HFF-Myc (cell line): ENCODE measurements around the gene PLPPR5.

Experiments used
- DNase-seq: peaks from one replicate; pipeline ENCODE4 v3.0.0-alpha.2; 2011; ENCODE audit warnings: low read depth; ENCODE audit errors: extremely low read depth
- H3K4me3 ChIP-seq: replicated peaks from 2 replicates; pipeline ENCODE4 v1.5.1; 2011; ENCODE audit warnings: low read depth, mild to moderate bottlenecking, control low read depth, low read length
- CTCF ChIP-seq: IDR thresholded peaks from 2 replicates; pipeline ENCODE4 v1.5.1; 2012; ENCODE audit warnings: mild to moderate bottlenecking, low read depth, low read length, control low read depth; ENCODE audit errors: missing control alignments

The PLPPR5 gene

DNA sequence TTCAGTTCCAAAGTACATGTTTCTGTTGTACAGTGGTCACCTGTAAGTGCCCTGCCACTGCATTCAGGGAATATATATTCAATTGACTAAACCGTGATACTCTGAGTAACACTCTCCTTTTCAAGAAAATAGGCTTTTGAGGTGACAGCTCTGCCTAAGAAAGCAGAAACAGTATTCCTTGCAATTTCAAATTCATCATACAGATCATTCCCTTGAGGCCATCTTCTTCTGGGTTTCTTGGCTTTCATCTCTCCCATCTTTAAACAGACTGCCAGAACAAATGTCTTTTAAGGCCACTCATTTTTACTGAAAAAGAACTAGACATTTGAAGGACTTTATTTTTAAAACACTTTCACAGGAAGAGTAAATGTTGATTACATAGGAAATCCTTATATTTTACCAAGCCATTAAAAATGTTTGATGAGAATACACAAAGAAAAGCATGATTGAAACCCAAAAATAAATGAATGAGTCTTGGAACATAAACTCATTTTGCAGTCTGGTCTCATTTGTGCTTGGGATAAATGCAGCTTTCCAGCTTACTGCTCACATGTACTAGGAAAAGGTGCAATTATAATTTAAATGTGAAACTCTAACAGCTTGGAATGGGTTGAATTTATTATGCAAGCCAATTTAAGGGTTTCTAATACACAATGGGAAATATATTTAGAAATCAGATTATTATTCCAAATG, 34.7 kb downstream of the PLPPR5 start:
- TF ChIP-seq CTCF: no peak
- H3K4me3 ChIP-seq: no peak overlapping the region
- DNase-seq: no peak

DNA sequence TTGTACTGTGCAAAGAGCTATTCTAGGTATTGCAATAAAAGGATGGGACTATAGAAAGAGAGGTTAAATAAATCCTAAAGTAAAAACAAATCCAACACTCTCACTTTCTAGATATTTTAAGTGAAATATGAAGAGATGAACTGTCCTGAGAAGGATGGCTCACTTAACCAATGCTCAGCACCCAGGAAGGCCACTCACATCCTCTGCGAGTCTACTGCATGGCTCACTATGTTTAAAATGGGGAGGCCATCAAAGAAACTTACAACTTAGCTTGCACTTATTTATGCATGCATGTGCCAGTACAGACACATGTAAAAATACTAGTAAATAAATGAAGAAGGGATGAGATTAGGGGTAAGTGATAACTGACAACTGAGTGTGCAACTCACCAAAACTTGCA, 37.5 kb downstream of the PLPPR5 start:
- no peak for DNase-seq
- TF ChIP-seq CTCF: no peak

DNA sequence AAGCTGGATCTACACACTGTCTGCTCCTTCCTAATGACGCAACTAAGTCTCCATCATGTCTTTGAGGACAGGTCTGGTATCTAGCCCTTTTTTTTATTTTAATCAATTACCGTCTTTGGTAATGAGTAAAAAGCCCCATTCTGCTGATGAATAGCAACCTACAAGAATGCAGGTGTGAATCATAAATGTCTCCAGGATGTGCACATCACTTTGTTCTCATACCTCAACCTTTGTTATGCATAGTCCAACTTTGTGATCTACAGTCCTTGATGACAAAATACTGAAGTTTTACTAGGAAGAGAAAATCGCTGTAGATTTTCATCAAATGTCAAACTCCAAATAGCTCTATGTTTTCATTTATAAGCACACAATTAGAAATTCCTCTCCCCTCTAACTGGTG, 39.3 kb downstream of the PLPPR5 start:
- DNase-seq: no peak
- no peak for TF ChIP-seq CTCF
- H3K4me3 ChIP-seq: no peak overlapping the region

More for the DNA sequence above, 37.5 kb downstream of the PLPPR5 start:
- no peak overlapping the region for H3K4me3 ChIP-seq

- no peak for TF ChIP-seq CTCF
- no peak overlapping the region for H3K4me3 ChIP-seq
- no peak for DNase-seq
These were observed 40.5 kb downstream of the PLPPR5 start for GRCh38 chr1:98964198-98964597.

- no peak overlapping the region for H3K4me3 ChIP-seq
- no peak for TF ChIP-seq CTCF
- no peak for DNase-seq
These were observed 41.5 kb downstream of the PLPPR5 start for GRCh38 chr1:98963064-98963758.

- no peak for DNase-seq
- H3K4me3 ChIP-seq: no peak overlapping the region
- no peak for TF ChIP-seq CTCF
These were observed 42.5 kb downstream of the PLPPR5 start for GRCh38 chr1:98962156-98962555.
